ENCODE results near the gene USP16. TPM values are rescaled to one million over a fixed set of nuclear protein-coding genes. Genes with fewer than 3 reads are reported as not detected.
"Not testable (repeated sequence)": the region's sequence is repeated elsewhere in the genome, so short reads cannot be mapped to it uniquely, and the experiment has no call there.

USP16 gene
- total and polyA plus RNA-seq, 12 donors, result 13.2 to 69.6 (median 33.8) TPM

DNA sequence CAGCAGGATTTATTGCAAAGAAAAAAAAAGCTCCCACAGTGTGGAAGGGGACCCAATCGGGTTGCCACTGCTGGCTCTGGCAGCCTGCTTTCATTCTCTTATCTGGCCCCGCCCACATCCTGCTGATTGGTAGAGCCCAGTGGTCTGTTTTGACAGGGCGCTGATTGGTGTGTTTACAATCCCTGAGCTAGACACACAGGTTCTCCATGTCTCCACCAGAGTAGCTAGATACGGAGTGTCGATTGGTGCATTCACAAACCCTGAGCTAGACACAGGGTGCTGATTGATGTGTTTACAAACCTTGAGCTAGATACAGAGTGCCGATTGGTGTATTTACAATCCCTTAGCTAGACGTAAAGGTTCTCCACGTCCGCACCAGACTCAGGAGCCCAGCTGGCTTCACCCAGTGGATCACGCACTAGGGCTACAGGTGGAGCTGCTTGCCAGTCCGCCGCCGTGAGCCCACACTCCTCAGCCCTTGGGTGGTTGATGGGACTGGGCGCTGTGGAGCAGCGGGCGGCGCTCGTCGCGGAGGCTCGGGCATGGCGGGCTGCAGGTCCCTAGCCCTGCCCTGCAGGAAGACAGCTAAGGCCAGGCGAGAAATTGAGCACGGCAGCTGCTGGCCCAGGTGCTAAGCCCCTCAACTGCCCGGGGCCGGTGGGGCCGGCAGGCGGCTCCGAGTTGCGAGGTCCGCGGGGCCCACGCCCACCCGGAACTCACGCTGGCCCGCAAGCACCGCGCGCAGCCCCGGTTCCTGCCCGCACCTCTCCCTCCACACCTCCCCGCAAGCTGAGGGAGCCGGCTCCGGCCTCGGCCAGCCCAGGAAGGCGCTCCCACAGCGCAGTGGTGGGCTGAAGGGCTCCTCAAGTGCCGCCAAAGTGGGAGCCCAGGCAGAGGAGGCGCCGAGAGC lies 52.5 kb downstream of the USP16 start:
- peak overlapping the region in 4 of 5 donors; percentile 83 to 88 (median 85) for H3K27ac ChIP-seq
- peak overlapping the region in 3 of 4 donors; percentile 12 to 52 (median 41) for H3K4me3 ChIP-seq
- intact Hi-C loops (cut with DNase I); H3K27me3 ChIP-seq; H3K36me3 ChIP-seq (replicated peaks in 1 of 2); H3K9me3 ChIP-seq (replicated peaks in 1 of 3): not testable (repeated sequence)
- 18 to 64% (median 36%) methylated on average over 12 to 50 of the region's 50 CpGs for WGBS, 4 donors
- peak; percentile 64 to 93 (median 82) for DNase-seq
- peaks cover 18 to 43% of the 10 kb centered on the region in 2 donors for H3K4me1 ChIP-seq (replicated peaks in 1 of 2)
- TF ChIP-seq POLR2A (IDR thresholded peaks at IDR 0.05), result peak in 1 of 2 donors; percentile 73

DNA sequence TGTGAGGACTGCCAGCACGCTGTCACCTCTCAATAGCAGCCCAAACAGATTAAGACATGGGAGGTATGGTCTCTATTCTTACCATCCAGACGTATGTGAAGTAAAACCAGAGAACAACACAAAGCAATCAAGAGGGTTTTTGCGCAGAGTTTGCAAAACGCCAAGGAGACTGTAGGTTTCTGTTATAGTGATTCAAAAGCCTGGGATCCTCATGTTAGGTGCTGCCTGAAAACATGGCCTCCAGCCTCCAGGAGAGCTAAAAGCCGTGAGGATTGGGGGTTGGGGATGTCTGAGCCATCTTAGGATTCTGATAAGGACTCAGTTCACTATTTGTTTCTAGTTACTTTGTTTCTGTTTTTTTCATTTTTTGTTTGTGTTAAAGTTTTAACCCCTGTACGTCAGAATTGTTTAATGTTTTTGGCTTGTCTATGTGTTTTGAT lies 53.2 kb downstream of the USP16 start:
- no peaks in the 10 kb centered on the region for H3K27me3 ChIP-seq
- H3K27ac ChIP-seq, result peak overlapping the region in 4 of 5 donors; percentile 83 to 88 (median 85)
- H3K9me3 ChIP-seq (replicated peaks in 1 of 3), result no peaks in the 10 kb centered on the region
- peaks cover 11 to 36% of the 10 kb centered on the region in 2 donors for H3K4me1 ChIP-seq (replicated peaks in 1 of 2)
- WGBS, 4 donors, result 37 to 59% (median 45%) methylated on average over 5 to 6 of the region's 6 CpGs
- intact Hi-C loops (cut with DNase I), result no loop called here
- DNase-seq, result peak in 6 of 7 donors; percentile 33 to 52 (median 43)
- TF ChIP-seq, protein P1, sequence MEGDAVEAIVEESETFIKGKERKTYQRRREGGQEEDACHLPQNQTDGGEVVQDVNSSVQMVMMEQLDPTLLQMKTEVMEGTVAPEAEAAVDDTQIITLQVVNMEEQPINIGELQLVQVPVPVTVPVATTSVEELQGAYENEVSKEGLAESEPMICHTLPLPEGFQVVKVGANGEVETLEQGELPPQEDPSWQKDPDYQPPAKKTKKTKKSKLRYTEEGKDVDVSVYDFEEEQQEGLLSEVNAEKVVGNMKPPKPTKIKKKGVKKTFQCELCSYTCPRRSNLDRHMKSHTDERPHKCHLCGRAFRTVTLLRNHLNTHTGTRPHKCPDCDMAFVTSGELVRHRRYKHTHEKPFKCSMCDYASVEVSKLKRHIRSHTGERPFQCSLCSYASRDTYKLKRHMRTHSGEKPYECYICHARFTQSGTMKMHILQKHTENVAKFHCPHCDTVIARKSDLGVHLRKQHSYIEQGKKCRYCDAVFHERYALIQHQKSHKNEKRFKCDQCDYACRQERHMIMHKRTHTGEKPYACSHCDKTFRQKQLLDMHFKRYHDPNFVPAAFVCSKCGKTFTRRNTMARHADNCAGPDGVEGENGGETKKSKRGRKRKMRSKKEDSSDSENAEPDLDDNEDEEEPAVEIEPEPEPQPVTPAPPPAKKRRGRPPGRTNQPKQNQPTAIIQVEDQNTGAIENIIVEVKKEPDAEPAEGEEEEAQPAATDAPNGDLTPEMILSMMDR (IDR thresholded peaks at IDR 0.05), result no peak
- TF ChIP-seq POLR2A (IDR thresholded peaks at IDR 0.05), result no peak
- H3K36me3 ChIP-seq (replicated peaks in 1 of 2), result no peaks in the 10 kb centered on the region
- peak overlapping the region in 3 of 4 donors; percentile 12 to 52 (median 41) for H3K4me3 ChIP-seq

DNA sequence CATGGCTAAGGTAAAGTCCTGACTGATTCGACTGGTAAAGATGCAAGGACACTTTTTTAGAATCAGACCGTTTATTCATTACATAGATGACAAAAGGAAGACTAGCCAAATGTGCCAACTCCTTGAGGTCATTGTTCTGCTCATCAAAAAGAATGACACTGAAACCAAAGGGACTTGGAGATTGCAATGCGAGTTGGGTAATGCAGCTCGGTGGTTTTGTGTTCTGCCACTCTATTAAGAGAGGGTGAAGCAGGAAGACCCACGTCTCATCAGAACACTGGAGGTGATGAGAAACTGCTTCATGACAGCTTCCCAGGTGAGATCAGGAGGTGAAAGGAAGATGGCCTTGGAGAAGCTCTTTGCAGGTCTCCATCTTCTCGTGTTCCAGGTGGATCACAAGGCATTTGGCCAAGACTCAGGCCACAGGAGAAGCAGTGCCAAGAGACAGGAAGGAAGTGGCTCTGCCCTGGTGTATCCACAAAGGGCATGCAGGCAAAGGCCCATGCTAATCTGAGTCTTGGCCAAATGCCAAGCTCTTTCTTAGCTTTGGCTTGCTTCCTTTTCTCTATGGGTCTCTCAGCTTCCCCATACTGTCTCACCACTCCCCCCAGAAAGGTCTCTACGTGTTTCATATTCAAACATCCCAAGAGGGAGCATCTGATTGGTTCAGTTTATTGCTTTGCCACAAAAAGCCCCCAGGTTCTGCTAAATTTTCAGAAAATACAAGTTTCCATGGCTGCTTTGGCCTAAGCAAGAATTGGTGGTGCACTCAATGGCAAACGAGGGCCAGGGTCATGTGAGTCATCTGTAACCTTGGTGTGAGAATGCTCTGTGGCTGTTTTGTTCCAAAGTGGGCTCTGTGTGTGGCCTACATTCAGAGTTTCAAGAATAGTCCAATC lies 54.6 kb downstream of the USP16 start:
- H3K4me3 ChIP-seq, result no peak overlapping the region
- H3K4me1 ChIP-seq (replicated peaks in 1 of 2), result peaks cover 11 to 34% of the 10 kb centered on the region in 2 donors
- H3K27me3 ChIP-seq, result no peaks in the 10 kb centered on the region
- TF ChIP-seq, protein P1 (IDR thresholded peaks at IDR 0.05), result no peak
- TF ChIP-seq POLR2A (IDR thresholded peaks at IDR 0.05), result no peak
- WGBS, 4 donors, result 35 to 45% (median 44%) methylated on average over 8 of the region's 8 CpGs
- H3K36me3 ChIP-seq (replicated peaks in 1 of 2), result no peaks in the 10 kb centered on the region
- peak overlapping the region in 3 of 5 donors; percentile 56 to 72 (median 60) for H3K27ac ChIP-seq
- DNase-seq, result peak; percentile 55 to 74 (median 63)
- no peaks in the 10 kb centered on the region for H3K9me3 ChIP-seq (replicated peaks in 1 of 3)
- intact Hi-C loops (cut with DNase I), result no loop called here

DNA sequence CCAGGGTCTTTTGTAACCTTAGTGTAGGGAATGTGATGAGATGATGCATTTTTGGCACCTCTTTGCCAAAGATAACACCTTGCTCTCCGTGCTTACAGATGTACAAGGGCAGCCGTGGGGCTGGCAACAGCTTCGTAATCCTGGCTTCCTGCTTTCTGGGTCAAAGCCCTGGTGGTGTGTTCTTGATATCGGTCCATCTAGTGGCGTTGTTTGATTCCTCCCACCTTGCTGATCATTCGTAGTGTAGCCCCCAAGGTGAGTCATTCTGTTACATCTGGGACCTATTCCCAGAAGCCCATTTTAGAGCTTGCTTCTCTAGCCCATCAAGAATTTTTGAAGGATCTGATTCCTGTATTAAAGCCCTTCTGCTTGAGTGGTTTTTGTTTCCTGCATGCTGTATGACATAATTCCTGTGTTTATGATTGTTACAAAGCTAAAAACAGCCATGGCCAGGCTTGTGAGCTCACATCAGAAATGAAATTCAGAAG lies 56.0 kb downstream of the USP16 start:
- H3K36me3 ChIP-seq (replicated peaks in 1 of 2), result no peaks in the 10 kb centered on the region
- H3K4me3 ChIP-seq, result no peak overlapping the region
- peak overlapping the region in 4 of 5 donors; percentile 1 to 72 (median 58) for H3K27ac ChIP-seq
- WGBS, 4 donors, result 21 to 39% (median 28%) methylated on average over 6 of the region's 6 CpGs
- peaks cover 11 to 31% of the 10 kb centered on the region in 2 donors for H3K4me1 ChIP-seq (replicated peaks in 1 of 2)
- H3K27me3 ChIP-seq, result no peaks in the 10 kb centered on the region
- peak; percentile 31 to 71 (median 54) for DNase-seq
- intact Hi-C loops (cut with DNase I), result loop anchor here in 1 of 2 donors (10.0 kb wide), 1 partner anchor 294 kb away; no protein-coding TSS in a partner anchor
- H3K9me3 ChIP-seq (replicated peaks in 1 of 3), result no peaks in the 10 kb centered on the region
- TF ChIP-seq, protein P1 (IDR thresholded peaks at IDR 0.05), result no peak
- TF ChIP-seq POLR2A (IDR thresholded peaks at IDR 0.05), result no peak

Data from adrenal gland (tissue), 12 donors.